T-cell (primary cell): ENCODE measurements around the gene FARSA. TPM values are rescaled to one million over a fixed set of nuclear protein-coding genes. Genes with fewer than 3 reads are reported as not detected.
A peak's percentile ranks its signal among the peaks of the same experiment; 100 is the strongest.
"Not testable (repeated sequence)": the region's sequence is repeated elsewhere in the genome, so short reads cannot be mapped to it uniquely, and the experiment has no call there.

Experiments used
- ATAC-seq, 4 experiments: fragments of 200-7000 bp in 3 of 4; fragments of 150-1000 bp in 1 of 4; cut with Tn5 transposase; replicated peaks in 1 of 4; 1 replicate in 3 of 4; 2 replicates in 1 of 4; pipeline ENCODE4 v1.10.0; 2021; ENCODE audit warnings: moderate library complexity in 3 of 4, mild to moderate bottlenecking in 2 of 4, moderate number of reproducible peaks in 1 of 4
- CTCF ChIA-PET, 2 donors: fragments of 300-600 bp; sonication (Branson Sonifier 250); formaldehyde crosslinking; loops; one replicate each; lab custom pipeline; 2022; ENCODE audit warnings: antibody characterized with exemption in 2 of 2; lab: Charles Lee
- POLR2A ChIA-PET, 2 donors: fragments of 300-600 bp; sonication (Branson Sonifier 250); formaldehyde crosslinking; loops; one replicate each; lab custom pipeline; 2022; ENCODE audit warnings: antibody characterized with exemption in 2 of 2; lab: Charles Lee
- DNase-seq, 35 experiments: peaks; one replicate each; pipeline versions ENCODE4 v3.0.0 to v3.0.0-alpha.2; 2013 to 2023
- H3K27ac ChIP-seq: one replicate; pipeline ENCODE4 v1.5.1; 2013; ENCODE audit warnings: low read length
- H3K27me3 ChIP-seq, 2 experiments: replicated peaks in 1 of 2; 1 replicate in 1 of 2; 2 replicates in 1 of 2; pipeline versions ENCODE4 v1.6.1 to v1.7.0; 2013; ENCODE audit warnings: low read length in 1 of 2, mixed read lengths in 1 of 2; ENCODE audit not compliant: control insufficient read depth in 2 of 2, insufficient read depth in 2 of 2; ENCODE audit errors: extremely low read depth in 1 of 2
- H3K36me3 ChIP-seq, 2 donors: 1 replicate in 1 of 2; 2 replicates in 1 of 2; pipeline versions ENCODE4 v1.6.1 to v1.7.0; 2013; ENCODE audit warnings: low read length in 1 of 2; ENCODE audit not compliant: control insufficient read depth in 2 of 2, insufficient read depth in 1 of 2; ENCODE audit errors: extremely low read depth in 1 of 2
- H3K4me1 ChIP-seq, 2 experiments: 1 replicate in 1 of 2; 2 replicates in 1 of 2; pipeline versions ENCODE4 v1.6.1 to v1.7.0; 2013; ENCODE audit warnings: low read length in 2 of 2, mixed read lengths in 1 of 2; ENCODE audit not compliant: insufficient read depth in 2 of 2, control insufficient read depth in 1 of 2; ENCODE audit errors: extremely low read depth in 1 of 2
- H3K4me3 ChIP-seq, 2 donors: 1 replicate in 1 of 2; 2 replicates in 1 of 2; pipeline versions ENCODE4 v1.5.1 to v1.7.0; 2013; ENCODE audit warnings: mild to moderate bottlenecking in 2 of 2, low read length in 1 of 2, moderate library complexity in 1 of 2; ENCODE audit not compliant: control insufficient read depth in 1 of 2; ENCODE audit errors: extremely low read depth in 1 of 2
- H3K9me3 ChIP-seq: 2 replicates; pipeline ENCODE4 v1.7.0; 2013
- H3K27ac Mint-ChIP-seq, 2 donors: one replicate each; pipeline ENCODE4 v1.8.0; 2020 to 2021; ENCODE audit warnings: mild to moderate bottlenecking in 2 of 2, mixed read lengths in 2 of 2
- H3K27me3 Mint-ChIP-seq, 2 donors: one replicate each; pipeline ENCODE4 v1.8.0; 2021 to 2022; ENCODE audit warnings: mixed read lengths in 2 of 2
- H3K36me3 Mint-ChIP-seq: one replicate; pipeline ENCODE4 v1.8.0; 2021; ENCODE audit warnings: mixed read lengths
- H3K4me1 Mint-ChIP-seq, 3 donors: one replicate each; pipeline ENCODE4 v1.8.0; 2020 to 2022; ENCODE audit warnings: mixed read lengths in 3 of 3, mild to moderate bottlenecking in 1 of 3
- H3K4me3 Mint-ChIP-seq, 3 donors: one replicate each; pipeline ENCODE4 v1.8.0; 2020 to 2022; ENCODE audit warnings: mild to moderate bottlenecking in 3 of 3, mixed read lengths in 3 of 3, moderate library complexity in 3 of 3
- H3K9me3 Mint-ChIP-seq, 3 donors: one replicate each; pipeline ENCODE4 v1.8.0; 2020 to 2022; ENCODE audit warnings: mixed read lengths in 3 of 3
- WGBS: methylation state at CpG from one replicate; pipeline ENCODE4 v1.1.5; 2013; ENCODE audit warnings: missing lambda C conversion rate; ENCODE audit not compliant: insufficient coverage; 5-methylcytosine and 5-hydroxymethylcytosine counted together
- total RNA-seq, 35 experiments: library from RNA in 6 of 35; stranded (reverse) in 6 of 35; fragments of 120-200 nt in 1 of 35; gene quantifications; one replicate each; pipeline versions ENCODE4 v1.2.1 to v1.2.4 and lab custom pipeline; 2013 to 2026

Gene FARSA
- total RNA-seq (10 to 100 TPM; 28.3 to 86.2 (median 73.4) TPM), total RNA-seq (lab: John Stamatoyannopoulos, UW) (18.8 to 265 (median 56.4) reads per million in 29 experiments)
- total RNA-seq (2013): 35.2 TPM

GRCh38 chr19:12933287-12934072 lies at the start of gene FARSA:
Gene FARSA (minus strand): TSS chr19:12933711. CDS start chr19:12933696, 15 bp downstream.
- WGBS: 6% methylated on average over 43 of the region's 51 CpGs
- Histone ChIP-seq H3K4me1 (peaks cover 23 to 44% of the 10 kb centered on the region in 2 experiments), H3K36me3 (peaks cover 6 to 25% of the 10 kb centered on the region in 2 donors), H3K4me3 (peak within 1 kb of the TSS; percentile 86 to 96), H3K27ac (peak within 1 kb of the TSS; percentile 52), H3K9me3 (no peaks in the 10 kb centered on the region), H3K27me3 (no peaks in the 10 kb centered on the region)
- ATAC-seq: peak; percentile 55 to 67 (median 65)
- CTCF ChIA-PET: interaction anchor here (0.6 to 1.6 kb wide), 6 partner anchors 8 to 48 kb away, joined by 3 to 6 read pairs (median 4); partner anchors contain the start of gene GCDH (in 1 of the 2)
- peaks cover 10% of the 10 kb centered on the region for H3K36me3 Mint-ChIP-seq
- peaks cover 39 to 44% (median 39%) of the 10 kb centered on the region in 3 donors for H3K4me1 Mint-ChIP-seq
- peak; percentile 71 to 92 (median 82) for DNase-seq
- H3K4me3 Mint-ChIP-seq: peak within 1 kb of the TSS; percentile 95 to 99 (median 98)
- no peaks in the 10 kb centered on the region for H3K9me3 Mint-ChIP-seq
- H3K27ac Mint-ChIP-seq: peak within 1 kb of the TSS; percentile 87 to 89
- POLR2A ChIA-PET: interaction anchor here in 1 of 2 donors (0.6 to 1.1 kb wide), 3 partner anchors 9 to 255 kb away, joined by 3 to 6 read pairs (median 4); no protein-coding TSS in a partner anchor
- H3K27me3 Mint-ChIP-seq: no peaks in the 10 kb centered on the region

GRCh38 chr19:12983091-12983490 lies 49.6 kb upstream of the FARSA start:
- DNase-seq (no peak), ATAC-seq (no peak)
- 64% methylated on average over 10 of the region's 10 CpGs for WGBS
- Mint-ChIP-seq H3K36me3 (no peaks in the 10 kb centered on the region), H3K4me1 (peaks cover under 1 to 8% (median 4%) of the 10 kb centered on the region in 3 donors), H3K9me3 (no peaks in the 10 kb centered on the region), H3K4me3 (no peak overlapping the region), H3K27ac (no peak overlapping the region), H3K27me3 (peaks cover 10% of the 10 kb centered on the region in 2 donors)
- Histone ChIP-seq H3K4me3 (peak overlapping the region in 1 of 2 donors; percentile 41), H3K4me1 (peaks cover 0 to 29% of the 10 kb centered on the region in 2 experiments), H3K36me3 (no peaks in the 10 kb centered on the region), H3K27me3 (peaks cover 0 to 57% of the 10 kb centered on the region in 2 experiments), H3K27ac (no peak overlapping the region), H3K9me3 (no peaks in the 10 kb centered on the region)
- POLR2A ChIA-PET: no interaction called here
- CTCF ChIA-PET: interaction anchor here in 1 of 2 donors (0.5 kb wide), 1 partner anchor 9 kb away, joined by 3 read pairs; no protein-coding TSS in a partner anchor

GRCh38 chr19:12982648-12983047 lies 49.1 kb upstream of the FARSA start:
- peaks cover 14% of the 10 kb centered on the region in 2 donors for H3K27me3 Mint-ChIP-seq
- H3K27ac Mint-ChIP-seq: no peak overlapping the region
- H3K4me3 ChIP-seq: no peak overlapping the region
- DNase-seq (no peak), ATAC-seq (no peak)
- H3K4me1 Mint-ChIP-seq: peaks cover 5 to 8% (median 6%) of the 10 kb centered on the region in 3 donors
- no peaks in the 10 kb centered on the region for H3K9me3 ChIP-seq
- no peaks in the 10 kb centered on the region for H3K36me3 ChIP-seq
- no peaks in the 10 kb centered on the region for H3K9me3 Mint-ChIP-seq
- ChIA-PET POLR2A (no interaction called here), CTCF (interaction anchor here in 1 of 2 donors (0.5 kb wide), 1 partner anchor 9 kb away, joined by 3 read pairs; no protein-coding TSS in a partner anchor)
- peaks cover 0 to 57% of the 10 kb centered on the region in 2 experiments for H3K27me3 ChIP-seq
- H3K4me1 ChIP-seq: peaks cover 0 to 33% of the 10 kb centered on the region in 2 experiments
- H3K4me3 Mint-ChIP-seq: no peak overlapping the region
- H3K36me3 Mint-ChIP-seq: no peaks in the 10 kb centered on the region
- no peak overlapping the region for H3K27ac ChIP-seq
- WGBS: 100% methylated on average over 1 of the region's 6 CpGs

- DNase-seq (no peak), ATAC-seq (no peak)
- H3K9me3 Mint-ChIP-seq: no peaks in the 10 kb centered on the region
- no peak overlapping the region for H3K4me3 Mint-ChIP-seq
- Histone ChIP-seq H3K4me1 (peaks cover 0 to 29% of the 10 kb centered on the region in 2 experiments), H3K27ac (no peak overlapping the region), H3K27me3 (peaks cover 0 to 60% of the 10 kb centered on the region in 2 experiments), H3K36me3 (no peaks in the 10 kb centered on the region), H3K9me3 (no peaks in the 10 kb centered on the region), H3K4me3 (no peak overlapping the region)
- H3K27ac Mint-ChIP-seq: no peak overlapping the region
- CTCF ChIA-PET: interaction anchor here in 1 of 2 donors (0.7 to 1.7 kb wide), 2 partner anchors 81 to 106 kb away, joined by 6 read pairs; no protein-coding TSS in a partner anchor
- POLR2A ChIA-PET: no interaction called here
- H3K36me3 Mint-ChIP-seq: no peaks in the 10 kb centered on the region
- H3K4me1 Mint-ChIP-seq: peaks cover 2 to 7% (median 5%) of the 10 kb centered on the region in 3 donors
- H3K27me3 Mint-ChIP-seq: peaks cover 17% of the 10 kb centered on the region in 2 donors
- WGBS: 86% methylated on average over 2 of the region's 3 CpGs
Measured at GRCh38 chr19:12979974-12980373, 46.5 kb upstream of the FARSA start.

- H3K36me3 ChIP-seq, H3K27ac Mint-ChIP-seq, H3K4me1 ChIP-seq, H3K9me3 Mint-ChIP-seq, ATAC-seq, H3K4me1 Mint-ChIP-seq, H3K9me3 ChIP-seq, H3K4me3 ChIP-seq, H3K27ac ChIP-seq, DNase-seq, POLR2A ChIA-PET, H3K36me3 Mint-ChIP-seq, H3K4me3 Mint-ChIP-seq: not testable (repeated sequence)
- peaks cover 17% of the 10 kb centered on the region in 2 donors for H3K27me3 Mint-ChIP-seq
- peaks cover 0 to 47% of the 10 kb centered on the region in 2 experiments for H3K27me3 ChIP-seq
- 81% methylated on average over 4 of the region's 7 CpGs for WGBS
- CTCF ChIA-PET: interaction anchor here (0.6 to 2.7 kb wide), 8 partner anchors 8 to 614 kb away, joined by 3 to 32 read pairs (median 4); no protein-coding TSS in a partner anchor
Measured at GRCh38 chr19:12976109-12976508, 42.6 kb upstream of the FARSA start.

GRCh38 chr19:12975221-12975741 lies 41.8 kb upstream of the FARSA start:
- ChIA-PET POLR2A (no interaction called here), CTCF (interaction anchor here (0.6 to 2.7 kb wide), 3 partner anchors 10 to 119 kb away, joined by 3 to 16 read pairs (median 14); no protein-coding TSS in a partner anchor)
- H3K4me3 ChIP-seq: no peak overlapping the region
- H3K4me1 ChIP-seq: peaks cover 0 to 6% of the 10 kb centered on the region in 2 experiments
- H3K9me3 ChIP-seq: no peaks in the 10 kb centered on the region
- no peak overlapping the region for H3K27ac Mint-ChIP-seq
- H3K36me3 ChIP-seq: no peaks in the 10 kb centered on the region
- H3K4me3 Mint-ChIP-seq: no peak overlapping the region
- peaks cover 0 to 41% of the 10 kb centered on the region in 2 experiments for H3K27me3 ChIP-seq
- no peaks in the 10 kb centered on the region for H3K9me3 Mint-ChIP-seq
- ATAC-seq (no peak), DNase-seq (no peak)
- peaks cover 0 to 7% (median 3%) of the 10 kb centered on the region in 3 donors for H3K4me1 Mint-ChIP-seq
- 8% methylated on average over 10 of the region's 17 CpGs for WGBS
- H3K36me3 Mint-ChIP-seq: no peaks in the 10 kb centered on the region
- H3K27ac ChIP-seq: no peak overlapping the region
- peaks cover 13 to 14% of the 10 kb centered on the region in 2 donors for H3K27me3 Mint-ChIP-seq
